ENCODE data around the gene SLC16A13. TPM values are rescaled to one million over a fixed set of nuclear protein-coding genes. Genes with fewer than 3 reads are reported as not detected.

Gene SLC16A13
- total RNA-seq, 4 donors from 2014 or later = 0.58 to 0.81 (median 0.72) TPM; not detected in 1

- Histone ChIP-seq H3K9me3 (no peaks in the 10 kb centered on the region), H3K27me3 (peaks cover 54% of the 10 kb centered on the region), H3K27ac (no peak overlapping the region), H3K4me1 (peaks cover 0 to 15% (median 6%) of the 10 kb centered on the region in 3 donors), H3K36me3 (peaks cover 0 to 32% of the 10 kb centered on the region in 2 donors), H3K4me3 (no peak overlapping the region)
- ATAC-seq = no peak
- TF ChIP-seq EP300 (IDR thresholded peaks at IDR 0.05) (no peak), POLR2A (IDR thresholded peaks at IDR 0.05) (no peak), POLR2AphosphoS5 (IDR thresholded peaks at IDR 0.05) (no peak)
- TF ChIP-seq, protein P1, sequence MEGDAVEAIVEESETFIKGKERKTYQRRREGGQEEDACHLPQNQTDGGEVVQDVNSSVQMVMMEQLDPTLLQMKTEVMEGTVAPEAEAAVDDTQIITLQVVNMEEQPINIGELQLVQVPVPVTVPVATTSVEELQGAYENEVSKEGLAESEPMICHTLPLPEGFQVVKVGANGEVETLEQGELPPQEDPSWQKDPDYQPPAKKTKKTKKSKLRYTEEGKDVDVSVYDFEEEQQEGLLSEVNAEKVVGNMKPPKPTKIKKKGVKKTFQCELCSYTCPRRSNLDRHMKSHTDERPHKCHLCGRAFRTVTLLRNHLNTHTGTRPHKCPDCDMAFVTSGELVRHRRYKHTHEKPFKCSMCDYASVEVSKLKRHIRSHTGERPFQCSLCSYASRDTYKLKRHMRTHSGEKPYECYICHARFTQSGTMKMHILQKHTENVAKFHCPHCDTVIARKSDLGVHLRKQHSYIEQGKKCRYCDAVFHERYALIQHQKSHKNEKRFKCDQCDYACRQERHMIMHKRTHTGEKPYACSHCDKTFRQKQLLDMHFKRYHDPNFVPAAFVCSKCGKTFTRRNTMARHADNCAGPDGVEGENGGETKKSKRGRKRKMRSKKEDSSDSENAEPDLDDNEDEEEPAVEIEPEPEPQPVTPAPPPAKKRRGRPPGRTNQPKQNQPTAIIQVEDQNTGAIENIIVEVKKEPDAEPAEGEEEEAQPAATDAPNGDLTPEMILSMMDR (IDR thresholded peaks at IDR 0.05) = no peak
- 82 to 85% methylated on average over 6 to 8 of the region's 9 CpGs for WGBS, 2 donors (ENCODE audit: low coverage in 1 of 2)
These were observed 41.1 kb upstream of the SLC16A13 start for GRCh38 chr17:6994666-6995256.

GRCh38 chr17:6995500-6996255 is 40.1 kb upstream of the SLC16A13 start, which contains the start of gene ALOX12:
Gene ALOX12, plus strand, starts transcription at chr17:6996049. Its CDS starts 69 bp downstream, at chr17:6996118.
- H3K27me3 ChIP-seq = peaks cover 45% of the 10 kb centered on the region
- H3K4me1 ChIP-seq = peaks cover 0 to 15% (median 6%) of the 10 kb centered on the region in 3 donors
- H3K4me3 ChIP-seq = peak within 1 kb of the TSS in 1 of 2 donors; percentile 47
- H3K36me3 ChIP-seq = peaks cover 0 to 41% of the 10 kb centered on the region in 2 donors
- peak; percentile 81 for ATAC-seq
- TF ChIP-seq POLR2AphosphoS5 (IDR thresholded peaks at IDR 0.05) (no peak), POLR2A (IDR thresholded peaks at IDR 0.05) (no peak), EP300 (IDR thresholded peaks at IDR 0.05) (no peak)
- TF ChIP-seq, protein P1 (IDR thresholded peaks at IDR 0.05) = no peak
- H3K9me3 ChIP-seq = no peaks in the 10 kb centered on the region
- WGBS, 2 donors (ENCODE audit: low coverage in 1 of 2) = 9% methylated on average over 8 of the region's 64 CpGs; no CpG with 5 or more reads in 1 of the 2 donors
- H3K27ac ChIP-seq = no peak within 1 kb of the TSS

DNA sequence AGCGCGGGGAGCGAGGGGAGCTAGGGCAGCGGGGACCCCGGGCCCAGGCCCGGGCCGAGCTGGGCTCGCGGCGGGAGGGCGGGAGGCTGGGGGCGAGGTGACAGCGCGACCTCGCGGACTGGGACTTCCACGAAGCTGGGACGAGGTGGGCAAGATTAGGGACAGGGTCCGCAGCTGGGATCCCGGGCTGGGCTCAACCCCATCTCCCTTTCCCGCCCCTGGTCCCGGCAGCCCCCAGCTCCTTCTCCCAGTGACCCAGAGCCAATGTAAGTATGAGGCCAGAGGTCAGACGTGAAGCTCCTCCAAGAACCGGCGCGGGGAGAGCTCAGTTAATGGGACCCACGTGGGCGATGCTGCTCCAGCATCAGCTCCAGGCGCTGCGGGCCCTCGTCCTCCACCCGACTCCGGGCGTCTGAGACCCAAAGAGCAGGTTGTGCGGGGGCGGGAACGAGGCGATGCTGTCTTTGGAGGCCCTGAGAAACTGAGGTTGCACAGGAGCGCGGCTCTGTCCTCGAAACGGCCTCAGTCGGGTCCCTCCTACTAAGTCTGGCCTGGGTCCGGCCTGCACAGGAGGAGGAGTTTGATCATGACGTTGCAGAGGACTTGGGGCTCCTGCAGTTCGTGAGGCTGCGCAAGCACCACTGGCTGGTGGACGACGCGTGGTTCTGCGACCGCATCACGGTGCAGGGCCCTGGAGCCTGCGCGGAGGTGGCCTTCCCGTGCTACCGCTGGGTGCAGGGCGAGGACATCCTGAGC is 39.4 kb upstream of the SLC16A13 start:
- no peak for ATAC-seq
- peaks cover 37% of the 10 kb centered on the region for H3K27me3 ChIP-seq
- H3K36me3 ChIP-seq = peaks cover 0 to 48% of the 10 kb centered on the region in 2 donors
- no CpG with 5 or more reads among the region's 58 CpGs for WGBS, 2 donors (ENCODE audit: low coverage in 1 of 2)
- H3K4me1 ChIP-seq = peaks cover 0 to 15% (median 6%) of the 10 kb centered on the region in 3 donors
- H3K9me3 ChIP-seq = no peaks in the 10 kb centered on the region
- no peak overlapping the region for H3K27ac ChIP-seq
- peak overlapping the region in 1 of 2 donors; percentile 47 for H3K4me3 ChIP-seq
- TF ChIP-seq POLR2AphosphoS5 (IDR thresholded peaks at IDR 0.05) (no peak), POLR2A (IDR thresholded peaks at IDR 0.05) (no peak), EP300 (IDR thresholded peaks at IDR 0.05) (no peak)
- TF ChIP-seq, protein P1 (IDR thresholded peaks at IDR 0.05) = no peak

GRCh38 chr17:6997171-6997570 is 38.6 kb upstream of the SLC16A13 start:
- Histone ChIP-seq H3K27me3 (peaks cover 31% of the 10 kb centered on the region), H3K4me1 (peaks cover 0 to 15% (median 6%) of the 10 kb centered on the region in 3 donors), H3K9me3 (no peaks in the 10 kb centered on the region), H3K4me3 (no peak overlapping the region), H3K27ac (no peak overlapping the region), H3K36me3 (peaks cover 0 to 56% of the 10 kb centered on the region in 2 donors)
- no peak for ATAC-seq
- 94% methylated on average over 7 to 8 of the region's 8 CpGs for WGBS, 2 donors (ENCODE audit: low coverage in 1 of 2)
- TF ChIP-seq POLR2A (IDR thresholded peaks at IDR 0.05) (no peak), POLR2AphosphoS5 (IDR thresholded peaks at IDR 0.05) (no peak), EP300 (IDR thresholded peaks at IDR 0.05) (no peak)
- TF ChIP-seq, protein P1 (IDR thresholded peaks at IDR 0.05) = no peak

All from gastroesophageal sphincter (tissue), 4 donors.